ENCODE data around the gene GATB.

DNA sequence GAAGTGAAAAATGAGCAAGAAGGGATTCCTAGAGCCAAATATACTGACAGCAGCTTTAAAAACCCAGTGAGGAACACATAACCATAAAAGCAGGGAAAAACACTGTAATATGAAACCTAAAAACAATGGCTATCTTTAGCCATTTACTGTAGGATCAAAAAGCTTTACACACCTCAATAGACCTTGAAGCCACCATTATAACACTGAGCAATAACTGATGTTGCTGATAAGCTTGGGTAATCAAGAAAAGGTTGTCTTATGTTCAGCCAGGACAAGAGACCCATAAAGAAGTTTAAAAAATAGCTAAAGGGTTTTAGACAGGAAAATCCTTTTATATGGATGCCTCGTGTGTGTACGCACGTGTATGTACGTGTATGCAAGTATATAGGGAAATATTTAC is 16.9 kb downstream of the GATB start:
- TF ChIP-seq, protein P1, sequence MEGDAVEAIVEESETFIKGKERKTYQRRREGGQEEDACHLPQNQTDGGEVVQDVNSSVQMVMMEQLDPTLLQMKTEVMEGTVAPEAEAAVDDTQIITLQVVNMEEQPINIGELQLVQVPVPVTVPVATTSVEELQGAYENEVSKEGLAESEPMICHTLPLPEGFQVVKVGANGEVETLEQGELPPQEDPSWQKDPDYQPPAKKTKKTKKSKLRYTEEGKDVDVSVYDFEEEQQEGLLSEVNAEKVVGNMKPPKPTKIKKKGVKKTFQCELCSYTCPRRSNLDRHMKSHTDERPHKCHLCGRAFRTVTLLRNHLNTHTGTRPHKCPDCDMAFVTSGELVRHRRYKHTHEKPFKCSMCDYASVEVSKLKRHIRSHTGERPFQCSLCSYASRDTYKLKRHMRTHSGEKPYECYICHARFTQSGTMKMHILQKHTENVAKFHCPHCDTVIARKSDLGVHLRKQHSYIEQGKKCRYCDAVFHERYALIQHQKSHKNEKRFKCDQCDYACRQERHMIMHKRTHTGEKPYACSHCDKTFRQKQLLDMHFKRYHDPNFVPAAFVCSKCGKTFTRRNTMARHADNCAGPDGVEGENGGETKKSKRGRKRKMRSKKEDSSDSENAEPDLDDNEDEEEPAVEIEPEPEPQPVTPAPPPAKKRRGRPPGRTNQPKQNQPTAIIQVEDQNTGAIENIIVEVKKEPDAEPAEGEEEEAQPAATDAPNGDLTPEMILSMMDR (conservative IDR thresholded peaks at IDR 0.05 in 1 of 2, IDR thresholded peaks at IDR 0.05 in 1 of 2; ENCODE audit: extremely low read depth in 1 of 2, insufficient read depth in 1 of 2, low read depth in 1 of 2, low read length in 2 of 2): no peak
- TF ChIP-seq EZH2 (IDR thresholded peaks at IDR 0.05; ENCODE audit: borderline replicate concordance, low read length): no peak
